ENCODE measurements around the gene ZNF831. TPM values are rescaled to one million over a fixed set of nuclear protein-coding genes. Genes with fewer than 3 reads are reported as not detected.

The ZNF831 gene
- total RNA-seq, 1 donor from 2014 or later = not detected

- TF ChIP-seq CTCF (IDR thresholded peaks at IDR 0.05; ENCODE audit: insufficient read depth, low read depth, low read length) (no peak), EZH2 (IDR thresholded peaks at IDR 0.05; ENCODE audit: insufficient read depth, low read length) (no peak)
- Histone ChIP-seq H3K79me2 (ENCODE audit: insufficient read depth, low read length) (no peaks in the 10 kb centered on the region), H3K4me1 (ENCODE audit: insufficient read depth, low read length) (peaks cover 5% of the 10 kb centered on the region), H3K27me3 (ENCODE audit: insufficient read depth, low read length) (peaks cover 27% of the 10 kb centered on the region), H4K20me1 (ENCODE audit: insufficient read depth, low read length) (no peaks in the 10 kb centered on the region), H3K27ac (ENCODE audit: low read depth, low read length) (no peak overlapping the region), H3K9ac (ENCODE audit: low read length) (no peak overlapping the region), H3K4me3 (ENCODE audit: insufficient read depth, low read depth, low read length) (no peak overlapping the region), H2AFZ (ENCODE audit: low read depth, low read length) (no peak overlapping the region), H3K9me3 (ENCODE audit: insufficient read depth, low read depth, low read length) (no peaks in the 10 kb centered on the region), H3K4me2 (ENCODE audit: low read length) (no peak overlapping the region), H3K36me3 (ENCODE audit: insufficient read depth, low read length) (no peaks in the 10 kb centered on the region)
- Mint-ChIP-seq H3K9me3 (ENCODE audit: unreplicated experiment) (no peaks in the 10 kb centered on the region), H3K27me3 (ENCODE audit: low read depth, unreplicated experiment) (peaks cover 38% of the 10 kb centered on the region), H3K27ac (ENCODE audit: unreplicated experiment) (no peak overlapping the region), H3K4me3 (ENCODE audit: unreplicated experiment) (no peak overlapping the region), H3K4me1 (ENCODE audit: low read depth, unreplicated experiment) (peaks cover 11% of the 10 kb centered on the region), H3K36me3 (ENCODE audit: low read depth, unreplicated experiment) (no peaks in the 10 kb centered on the region)
- no peak for DNase-seq (ENCODE audit: low read depth)
- no peak for FAIRE-seq
These were observed 57.6 kb downstream of the ZNF831 start for GRCh38 chr20:59221049-59221706.

DNA sequence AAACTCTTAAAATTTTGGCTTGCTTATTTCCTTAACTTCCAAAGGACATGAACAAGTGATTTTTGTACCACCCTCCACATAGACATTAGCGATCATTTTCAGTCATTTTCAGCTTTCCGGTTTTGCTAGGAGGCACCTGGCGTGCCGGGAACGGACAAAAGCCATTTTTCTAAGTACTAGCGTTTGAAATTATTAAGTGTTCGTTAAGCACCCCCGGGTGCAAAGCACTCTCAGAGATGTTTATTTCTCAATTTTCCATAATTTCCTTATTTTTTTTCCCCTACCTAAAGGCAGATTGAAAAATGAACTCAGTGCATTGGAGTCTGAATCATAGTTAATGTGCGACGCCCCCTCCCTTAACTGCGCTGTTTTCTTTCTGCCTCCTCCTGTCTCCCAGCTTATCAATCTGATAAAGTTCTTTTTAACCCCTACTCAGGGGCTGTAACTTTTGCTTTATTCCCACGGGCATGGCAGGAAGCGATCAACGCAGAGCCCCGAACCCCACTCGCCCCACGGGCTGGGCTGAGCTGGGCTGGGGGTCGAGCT, 58.2 kb downstream of the ZNF831 start:
- H3K36me3 Mint-ChIP-seq (ENCODE audit: low read depth, unreplicated experiment) = no peaks in the 10 kb centered on the region

More for the DNA sequence above, 58.2 kb downstream of the ZNF831 start:
- peaks cover 27% of the 10 kb centered on the region for H3K27me3 ChIP-seq (ENCODE audit: insufficient read depth, low read length)
- H3K9me3 ChIP-seq (ENCODE audit: insufficient read depth, low read depth, low read length) = no peaks in the 10 kb centered on the region
- Mint-ChIP-seq H3K9me3 (ENCODE audit: unreplicated experiment) (peaks cover 1% of the 10 kb centered on the region), H3K27me3 (ENCODE audit: low read depth, unreplicated experiment) (peaks cover 44% of the 10 kb centered on the region), H3K4me3 (ENCODE audit: unreplicated experiment) (no peak overlapping the region), H3K4me1 (ENCODE audit: low read depth, unreplicated experiment) (peaks cover 11% of the 10 kb centered on the region), H3K27ac (ENCODE audit: unreplicated experiment) (no peak overlapping the region)
- peak overlapping the region; percentile 82 for H2AFZ ChIP-seq (ENCODE audit: low read depth, low read length)
- H3K4me2 ChIP-seq (ENCODE audit: low read length) = peak overlapping the region; percentile 90
- peak overlapping the region; percentile 46 for H3K4me3 ChIP-seq (ENCODE audit: insufficient read depth, low read depth, low read length)
- no peak for TF ChIP-seq EZH2 (IDR thresholded peaks at IDR 0.05; ENCODE audit: insufficient read depth, low read length)
- no peak for TF ChIP-seq CTCF (IDR thresholded peaks at IDR 0.05; ENCODE audit: insufficient read depth, low read depth, low read length)
- no peaks in the 10 kb centered on the region for H4K20me1 ChIP-seq (ENCODE audit: insufficient read depth, low read length)
- FAIRE-seq (no peak), DNase-seq (ENCODE audit: low read depth) (no peak)
- H3K4me1 ChIP-seq (ENCODE audit: insufficient read depth, low read length) = peaks cover 5% of the 10 kb centered on the region
- no peak overlapping the region for H3K27ac ChIP-seq (ENCODE audit: low read depth, low read length)
- no peaks in the 10 kb centered on the region for H3K79me2 ChIP-seq (ENCODE audit: insufficient read depth, low read length)
- H3K36me3 ChIP-seq (ENCODE audit: insufficient read depth, low read length) = no peaks in the 10 kb centered on the region
- peak overlapping the region; percentile 64 for H3K9ac ChIP-seq (ENCODE audit: low read length)

Measured in astrocyte (in vitro differentiated cells and primary cell).